ENCODE data around the gene OTOL1. TPM values are rescaled to one million over a fixed set of nuclear protein-coding genes. Genes with fewer than 3 reads are reported as not detected.

The OTOL1 gene
- total RNA-seq, 4 donors from 2014 or later, result not detected

DNA sequence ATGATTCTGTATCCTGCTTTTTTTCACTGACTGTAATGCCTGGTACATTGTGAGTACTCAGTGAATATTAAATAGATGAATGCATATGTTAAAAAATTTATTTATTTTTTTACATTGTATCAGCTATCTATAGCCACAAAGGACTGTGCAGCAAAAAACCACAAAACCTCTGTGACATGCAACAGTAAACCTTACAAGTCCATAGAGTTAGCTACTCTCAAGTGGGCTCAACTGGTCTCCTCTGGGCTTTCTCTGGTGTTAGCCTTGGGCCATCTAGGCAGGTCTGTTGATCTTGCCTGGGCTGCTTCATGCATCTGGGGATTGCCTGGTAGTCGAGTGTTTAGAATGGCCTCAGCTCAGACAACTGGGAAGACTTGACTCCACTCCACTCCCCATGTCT lies 35.3 kb downstream of the OTOL1 start:
- H3K4me1 ChIP-seq, result no peaks in the 10 kb centered on the region

GRCh38 chr3:161540594-161540993 lies 44.0 kb downstream of the OTOL1 start:
- Histone ChIP-seq H3K4me3 (no peak overlapping the region), H3K36me3 (no peaks in the 10 kb centered on the region), H3K9me3 (no peaks in the 10 kb centered on the region), H3K27ac (replicated peaks in 1 of 4) (no peak overlapping the region), H3K27me3 (no peaks in the 10 kb centered on the region), H3K4me1 (no peaks in the 10 kb centered on the region)
- 86% methylated on average over 1 of the region's 1 CpG for WGBS
- TF ChIP-seq POLR2A (IDR thresholded peaks at IDR 0.05; ENCODE audit: low read depth) (no peak), CTCF (IDR thresholded peaks at IDR 0.05) (no peak), EP300 (IDR thresholded peaks at IDR 0.05) (no peak), POLR2AphosphoS5 (IDR thresholded peaks at IDR 0.05) (no peak)
- DNase-seq (ENCODE audit: extremely low spot score), result no peak
- intact Hi-C loops (cut with DNase I), result no loop called here

More for the DNA sequence above, 35.3 kb downstream of the OTOL1 start:
- no peaks in the 10 kb centered on the region for H3K36me3 ChIP-seq
- no peaks in the 10 kb centered on the region for H3K27me3 ChIP-seq
- TF ChIP-seq POLR2A (IDR thresholded peaks at IDR 0.05; ENCODE audit: low read depth) (no peak), EP300 (IDR thresholded peaks at IDR 0.05) (no peak), CTCF (IDR thresholded peaks at IDR 0.05) (no peak), POLR2AphosphoS5 (IDR thresholded peaks at IDR 0.05) (no peak)
- no peak overlapping the region for H3K4me3 ChIP-seq
- intact Hi-C loops (cut with DNase I), result no loop called here
- no peak for DNase-seq (ENCODE audit: extremely low spot score)
- no peaks in the 10 kb centered on the region for H3K9me3 ChIP-seq
- WGBS, result 83% methylated on average over 1 of the region's 1 CpG
- H3K27ac ChIP-seq (replicated peaks in 1 of 4), result no peak overlapping the region

GRCh38 chr3:161545824-161546223 lies 49.2 kb downstream of the OTOL1 start:
- DNase-seq (ENCODE audit: extremely low spot score), result no peak
- Histone ChIP-seq H3K4me3 (no peak overlapping the region), H3K9me3 (no peaks in the 10 kb centered on the region), H3K27me3 (no peaks in the 10 kb centered on the region), H3K4me1 (no peaks in the 10 kb centered on the region), H3K27ac (replicated peaks in 1 of 4) (no peak overlapping the region), H3K36me3 (no peaks in the 10 kb centered on the region)
- WGBS, result 80% methylated on average over 1 of the region's 1 CpG
- intact Hi-C loops (cut with DNase I), result no loop called here
- TF ChIP-seq CTCF (IDR thresholded peaks at IDR 0.05) (no peak), POLR2AphosphoS5 (IDR thresholded peaks at IDR 0.05) (no peak)

DNA sequence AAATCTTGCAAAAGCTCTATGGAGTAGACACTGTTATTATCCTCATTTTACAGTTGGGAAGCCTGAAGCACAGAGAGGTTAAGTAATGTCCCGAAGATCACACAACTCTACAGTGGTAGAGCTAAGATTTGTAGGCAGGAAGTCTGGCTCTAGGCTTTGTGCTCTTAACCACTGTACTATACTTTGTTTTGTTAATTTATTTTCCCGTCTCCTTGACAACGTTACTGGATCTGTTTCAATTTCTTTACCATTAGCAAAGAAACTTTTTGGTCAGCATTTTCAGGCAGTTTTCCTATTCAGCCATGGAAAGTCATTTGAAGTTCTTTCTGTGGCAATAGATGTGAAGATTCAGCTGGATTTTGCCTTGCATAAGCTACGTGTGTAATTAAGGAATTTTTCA lies 51.7 kb downstream of the OTOL1 start:
- no peak overlapping the region for H3K4me3 ChIP-seq
- no peaks in the 10 kb centered on the region for H3K4me1 ChIP-seq
- no peaks in the 10 kb centered on the region for H3K9me3 ChIP-seq
- DNase-seq (ENCODE audit: extremely low spot score), result no peak
- H3K27me3 ChIP-seq, result no peaks in the 10 kb centered on the region
- no peak for TF ChIP-seq CTCF (IDR thresholded peaks at IDR 0.05)
- no peak for TF ChIP-seq POLR2AphosphoS5 (IDR thresholded peaks at IDR 0.05)
- no peak for TF ChIP-seq EP300 (IDR thresholded peaks at IDR 0.05)
- TF ChIP-seq POLR2A (IDR thresholded peaks at IDR 0.05; ENCODE audit: low read depth), result no peak
- no peak overlapping the region for H3K27ac ChIP-seq (replicated peaks in 1 of 4)
- intact Hi-C loops (cut with DNase I), result no loop called here
- no peaks in the 10 kb centered on the region for H3K36me3 ChIP-seq
- 53% methylated on average over 4 of the region's 4 CpGs for WGBS

GRCh38 chr3:161549261-161549660 lies 52.7 kb downstream of the OTOL1 start:
- H3K36me3 ChIP-seq, result no peaks in the 10 kb centered on the region
- no peaks in the 10 kb centered on the region for H3K9me3 ChIP-seq
- no peaks in the 10 kb centered on the region for H3K4me1 ChIP-seq
- no peaks in the 10 kb centered on the region for H3K27me3 ChIP-seq
- DNase-seq (ENCODE audit: extremely low spot score), result no peak
- intact Hi-C loops (cut with DNase I), result no loop called here
- H3K27ac ChIP-seq (replicated peaks in 1 of 4), result no peak overlapping the region
- WGBS, result 95% methylated on average over 1 of the region's 1 CpG
- TF ChIP-seq EP300 (IDR thresholded peaks at IDR 0.05) (no peak), POLR2AphosphoS5 (IDR thresholded peaks at IDR 0.05) (no peak), CTCF (IDR thresholded peaks at IDR 0.05) (no peak), POLR2A (IDR thresholded peaks at IDR 0.05; ENCODE audit: low read depth) (no peak)
- no peak overlapping the region for H3K4me3 ChIP-seq

Measured in esophagus muscularis mucosa (tissue), 4 donors.